GM06990 (cell line): ENCODE data around the gene FGF19.

Experiments
- DNase-seq: peaks from one replicate; pipeline ENCODE4 v3.0.0-alpha.2; 2011; ENCODE audit not compliant: insufficient read length; ENCODE audit errors: extremely low read depth
- H3K27me3 ChIP-seq: replicated peaks from 2 replicates; pipeline ENCODE4 v1.6.0; 2011; ENCODE audit warnings: low read length; ENCODE audit not compliant: control insufficient read depth, insufficient read depth
- H3K36me3 ChIP-seq: 2 replicates; pipeline ENCODE4 v1.5.1; 2011; ENCODE audit warnings: low read length; ENCODE audit not compliant: control insufficient read depth, insufficient read depth
- H3K4me3 ChIP-seq: replicated peaks from 2 replicates; pipeline ENCODE4 v1.5.1; 2011; ENCODE audit warnings: low read depth, mild to moderate bottlenecking, control low read depth, low read length
- TF ChIP-seq, protein P1 (sequence below): IDR thresholded peaks from 2 replicates; pipeline ENCODE4 v1.5.1; 2011; ENCODE audit warnings: low read length, control low read depth, mild to moderate bottlenecking, inconsistent platforms; ENCODE audit not compliant: insufficient read depth, poor library complexity, severe bottlenecking

Gene FGF19

DNA sequence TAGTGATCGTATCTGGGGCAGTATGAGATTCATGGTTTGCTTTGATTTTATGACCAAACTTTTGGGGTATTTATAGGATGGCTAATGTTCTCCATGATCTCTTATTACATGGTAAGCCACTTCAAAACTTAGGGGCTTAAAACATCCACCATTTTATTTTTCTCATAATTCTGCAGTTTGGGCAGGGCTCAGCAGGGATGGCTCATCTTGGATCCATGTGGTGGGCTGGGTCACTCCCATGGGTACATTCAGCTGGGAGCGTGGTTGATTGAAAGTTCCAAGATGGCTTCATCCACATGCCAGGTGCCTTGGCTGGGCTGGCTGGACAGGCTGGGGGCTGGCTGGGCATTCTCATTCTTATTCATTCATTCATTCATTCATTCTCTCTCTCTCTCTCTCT is 30.5 kb upstream of the FGF19 start:
- no peak overlapping the region for H3K4me3 ChIP-seq
- no peaks in the 10 kb centered on the region; the same call in 1 of the 2 replicates for H3K27me3 ChIP-seq
- DNase-seq = no peak
- no peaks in the 10 kb centered on the region for H3K36me3 ChIP-seq
- TF ChIP-seq, protein P1, sequence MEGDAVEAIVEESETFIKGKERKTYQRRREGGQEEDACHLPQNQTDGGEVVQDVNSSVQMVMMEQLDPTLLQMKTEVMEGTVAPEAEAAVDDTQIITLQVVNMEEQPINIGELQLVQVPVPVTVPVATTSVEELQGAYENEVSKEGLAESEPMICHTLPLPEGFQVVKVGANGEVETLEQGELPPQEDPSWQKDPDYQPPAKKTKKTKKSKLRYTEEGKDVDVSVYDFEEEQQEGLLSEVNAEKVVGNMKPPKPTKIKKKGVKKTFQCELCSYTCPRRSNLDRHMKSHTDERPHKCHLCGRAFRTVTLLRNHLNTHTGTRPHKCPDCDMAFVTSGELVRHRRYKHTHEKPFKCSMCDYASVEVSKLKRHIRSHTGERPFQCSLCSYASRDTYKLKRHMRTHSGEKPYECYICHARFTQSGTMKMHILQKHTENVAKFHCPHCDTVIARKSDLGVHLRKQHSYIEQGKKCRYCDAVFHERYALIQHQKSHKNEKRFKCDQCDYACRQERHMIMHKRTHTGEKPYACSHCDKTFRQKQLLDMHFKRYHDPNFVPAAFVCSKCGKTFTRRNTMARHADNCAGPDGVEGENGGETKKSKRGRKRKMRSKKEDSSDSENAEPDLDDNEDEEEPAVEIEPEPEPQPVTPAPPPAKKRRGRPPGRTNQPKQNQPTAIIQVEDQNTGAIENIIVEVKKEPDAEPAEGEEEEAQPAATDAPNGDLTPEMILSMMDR = no peak

DNA sequence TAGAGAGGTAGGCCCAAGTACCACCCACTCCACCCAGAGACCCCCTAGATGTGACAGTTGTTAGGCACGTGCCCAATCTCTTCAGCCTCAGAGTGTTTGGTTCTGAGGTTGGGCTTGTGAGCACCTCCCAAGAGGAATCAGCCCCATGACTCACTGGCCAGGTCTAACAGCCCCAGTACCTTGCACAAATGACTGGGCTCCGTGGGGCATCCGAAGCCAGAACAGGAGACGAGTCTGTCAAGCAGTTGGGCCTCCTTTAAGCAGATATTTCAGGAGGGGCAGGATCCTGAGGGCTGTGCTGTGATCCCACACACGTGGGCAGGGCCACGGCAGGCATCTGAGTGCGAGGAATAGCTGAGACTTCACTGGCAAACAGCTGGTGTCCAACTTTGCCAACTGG is 29.1 kb upstream of the FGF19 start:
- Histone ChIP-seq H3K4me3 (no peak overlapping the region), H3K36me3 (no peaks in the 10 kb centered on the region), H3K27me3 (no peaks in the 10 kb centered on the region; the same call in 1 of the 2 replicates)
- DNase-seq = no peak
- TF ChIP-seq, protein P1 = no peak

DNA sequence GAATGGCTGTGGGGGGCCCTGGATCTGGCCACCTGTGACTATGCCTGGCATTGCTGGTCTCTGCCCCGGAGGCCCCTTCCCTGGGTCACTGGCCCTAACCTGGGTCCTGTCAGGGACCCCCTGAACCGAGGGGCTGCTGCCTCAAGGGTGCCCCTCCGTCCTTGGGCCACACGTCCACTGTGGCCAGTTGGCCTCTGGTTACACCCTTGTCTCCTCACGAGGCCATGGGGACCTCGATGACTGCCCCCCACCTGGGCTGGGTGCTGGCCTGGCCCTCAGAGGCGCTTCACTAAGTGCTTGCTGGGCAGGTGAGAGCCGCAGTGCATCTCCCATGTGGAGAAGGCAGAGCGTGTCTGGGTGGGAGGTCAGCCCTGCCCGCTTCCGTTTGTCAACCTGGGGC is 27.3 kb upstream of the FGF19 start:
- DNase-seq = no peak
- H3K36me3 ChIP-seq = no peaks in the 10 kb centered on the region
- TF ChIP-seq, protein P1 = no peak
- no peak overlapping the region for H3K4me3 ChIP-seq
- no peaks in the 10 kb centered on the region; the same call in none of the 2 replicates for H3K27me3 ChIP-seq

DNA sequence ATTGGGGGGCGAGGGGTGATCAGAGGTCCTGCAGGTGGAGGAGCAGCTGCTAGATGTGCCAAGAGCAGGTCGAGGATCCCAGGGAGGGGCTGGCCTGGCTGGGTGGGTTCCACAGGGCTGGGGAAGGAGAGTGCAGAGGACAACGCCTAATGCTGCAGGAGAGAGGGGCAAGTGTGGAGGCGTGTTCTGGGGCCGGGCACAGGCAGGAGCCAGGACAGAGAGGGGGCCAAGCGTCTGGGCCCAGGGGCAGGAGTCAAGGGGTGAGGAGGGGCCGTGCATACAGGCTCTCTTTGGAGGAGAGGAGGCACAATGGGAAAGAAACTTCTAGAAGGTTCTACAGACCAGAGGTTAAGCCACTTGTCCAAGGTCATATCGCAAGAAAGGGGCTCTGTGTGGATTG is 26.7 kb upstream of the FGF19 start:
- Histone ChIP-seq H3K36me3 (no peaks in the 10 kb centered on the region), H3K27me3 (no peaks in the 10 kb centered on the region; the same call in none of the 2 replicates), H3K4me3 (no peak overlapping the region)
- DNase-seq = no peak
- TF ChIP-seq, protein P1 = no peak

DNA sequence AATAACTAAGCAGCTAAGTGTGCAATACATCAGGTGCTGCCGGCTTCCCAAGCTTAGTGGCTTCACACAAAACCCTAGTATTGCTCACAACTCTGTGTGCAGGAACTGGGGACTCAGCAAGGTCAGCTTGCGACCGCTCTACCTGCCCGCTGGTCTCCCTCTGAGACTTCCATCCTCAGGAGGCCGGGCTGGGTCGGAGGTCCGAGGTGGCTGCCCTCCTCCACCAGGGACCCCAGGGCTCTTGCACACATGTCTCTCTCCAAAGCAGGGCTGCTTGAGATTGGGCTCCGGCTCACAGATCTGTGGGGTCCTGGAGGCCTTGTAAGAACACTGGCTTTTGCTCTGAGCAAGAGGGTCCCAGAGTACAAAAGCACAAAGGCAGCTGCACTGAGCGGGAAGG is 25.4 kb upstream of the FGF19 start:
- TF ChIP-seq, protein P1 = no peak
- Histone ChIP-seq H3K36me3 (no peaks in the 10 kb centered on the region), H3K4me3 (no peak overlapping the region), H3K27me3 (no peaks in the 10 kb centered on the region; the same call in none of the 2 replicates)
- DNase-seq = no peak

DNA sequence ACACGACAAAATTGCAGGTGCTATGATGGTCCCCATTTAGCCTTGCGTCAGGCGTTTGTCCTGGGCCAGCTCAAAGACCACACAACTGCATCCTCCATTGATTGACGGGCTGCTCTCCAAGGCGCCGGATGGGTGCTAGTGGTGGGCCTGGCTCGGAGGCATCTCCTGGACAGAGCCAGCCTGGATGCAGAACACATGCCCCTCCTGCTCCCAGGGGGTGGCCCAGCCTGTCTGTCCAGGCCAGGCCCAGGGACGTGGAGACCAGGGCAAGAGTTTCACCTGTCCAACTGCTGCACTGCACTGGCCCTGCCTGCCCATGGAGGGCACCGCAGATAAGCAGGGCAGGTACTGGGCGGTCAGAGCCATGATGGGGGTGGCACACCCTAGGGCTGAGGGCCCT is 23.4 kb upstream of the FGF19 start:
- TF ChIP-seq, protein P1 = no peak
- Histone ChIP-seq H3K27me3 (no peaks in the 10 kb centered on the region; the same call in none of the 2 replicates), H3K4me3 (no peak overlapping the region), H3K36me3 (no peaks in the 10 kb centered on the region)
- DNase-seq = no peak
